Nasal cavity respiratory epithelium epithelial cell of viscerocranial mucosa (primary cell): Measurements from ENCODE around the gene SLC4A7. TPM values are rescaled to one million over a fixed set of nuclear protein-coding genes. Genes with fewer than 3 reads are reported as not detected.

Experiments used
- total RNA-seq: library from RNA; depleted of rRNA; stranded (reverse); fragments of >200 nt; gene quantifications from 2 replicates; pipeline ENCODE4 v1.2.3, GENCODE V29; 2014

Gene SLC4A7
- 114 and 150 TPM in 2 replicates for total RNA-seq

DNA sequence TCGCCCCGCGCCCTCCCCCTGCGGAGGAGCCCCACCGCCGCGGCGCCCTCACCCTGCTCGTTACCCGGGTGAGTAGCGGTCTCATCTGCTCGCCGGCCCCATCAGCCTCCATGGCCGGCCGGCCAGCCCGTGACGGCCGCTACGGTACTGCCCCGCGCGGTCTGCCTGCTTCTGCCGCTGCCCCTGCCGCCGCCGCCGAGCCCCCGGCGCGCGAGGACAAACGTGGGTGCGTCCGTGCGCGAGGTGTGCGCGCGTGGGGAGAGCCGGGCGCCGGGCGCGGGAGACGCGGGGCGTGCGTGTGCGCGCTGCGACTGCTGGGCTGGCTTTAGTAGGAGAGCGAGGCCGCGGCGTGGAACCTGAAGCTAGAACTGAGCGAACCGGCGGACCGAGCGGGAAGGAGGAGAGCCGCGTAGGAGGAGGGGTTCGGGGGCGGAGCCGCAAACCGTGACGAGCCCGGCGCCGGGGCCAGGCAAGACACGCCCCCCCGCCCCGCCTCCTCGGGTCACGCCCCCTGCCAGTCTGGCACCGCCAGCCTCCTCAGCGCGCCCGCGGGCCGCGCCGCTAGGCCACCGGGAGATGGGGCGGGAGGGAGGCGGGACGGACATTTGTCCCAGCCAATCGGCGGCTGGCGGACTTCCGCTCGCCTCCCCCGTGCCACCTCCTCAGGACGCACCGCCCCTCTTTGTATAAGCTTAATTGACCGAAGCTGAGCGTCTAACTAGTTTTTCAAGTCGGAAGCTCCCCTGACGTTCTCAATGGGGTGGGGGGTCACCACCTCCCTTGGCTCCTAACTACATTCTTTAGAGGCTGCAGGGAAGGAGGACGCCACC, at the start of gene SLC4A7:
Gene SLC4A7 (minus strand): TSS at position 370 of the 830 bp plus-strand sequence. CDS start 258 bp downstream, at position 112.

DNA sequence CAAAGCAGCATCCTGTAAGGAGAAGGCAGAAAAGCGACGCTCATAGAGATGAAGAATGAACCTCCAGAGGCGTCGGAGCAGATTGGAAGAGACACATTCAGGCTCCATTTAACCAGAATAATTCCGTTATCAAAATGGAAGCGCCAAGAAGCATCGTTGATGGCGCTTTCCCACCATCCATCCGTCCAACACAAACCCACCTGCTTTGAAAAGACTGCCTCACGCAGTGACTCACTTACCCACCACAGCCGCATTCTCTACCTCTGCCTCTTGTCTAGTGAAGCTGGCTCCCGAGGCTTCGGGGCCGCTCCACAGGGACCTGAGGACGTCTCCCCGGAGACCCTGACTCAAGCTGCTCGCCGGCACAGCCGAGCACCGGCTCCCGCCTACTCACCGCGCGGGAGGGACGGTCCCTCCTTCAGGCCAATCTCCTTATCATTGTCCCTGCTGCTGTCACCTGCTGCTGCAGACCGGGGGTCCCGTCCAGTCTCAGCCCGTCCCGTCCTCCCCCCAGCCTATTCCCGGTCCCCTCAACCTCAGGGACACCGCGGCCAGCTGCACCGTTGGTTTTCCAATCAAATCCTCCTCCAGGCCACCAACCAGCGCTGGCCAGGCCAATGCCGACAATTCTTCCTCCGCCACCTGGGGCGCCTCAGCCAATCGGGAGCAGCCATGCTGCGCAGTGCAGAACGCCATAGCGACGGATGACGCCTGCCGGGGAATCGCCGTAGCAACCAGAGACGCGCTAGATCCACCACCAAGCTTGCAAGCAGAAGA, 115.2 kb downstream of the SLC4A7 start, which contains the start of gene NEK10:
Gene NEK10 (minus strand): TSS at position 553 of the 777 bp plus-strand sequence. CDS start 16,501 bp downstream, outside the sequence.

Other genes with a start within 250 kb of the SLC4A7 start
- 1.0 and 2.3 TPM in 2 replicates for gene NEK10, start 115.0 kb downstream of the SLC4A7 start, total RNA-seq
- 0.34 TPM in 1 of 2 replicates, not detected in the other for gene EOMES, start 237.9 kb upstream of the SLC4A7 start, total RNA-seq